Right ventricle myocardium superior (tissue), 1 donor: ENCODE measurements around the gene EIF3M. TPM values are rescaled to one million over a fixed set of nuclear protein-coding genes. Genes with fewer than 3 reads are reported as not detected.

ENCODE experiments used
- total RNA-seq: library from RNA; stranded (reverse); fragmentation: NEBNext Ultra II Directional; extraction: Animal tissue kit (Norgen Biotek cat#: 25700); gene quantifications from one replicate; pipeline ENCODE4 v1.2.1, GENCODE V29; 2021
- donor health status: DM: no; HTN: yes; CAD: no; lungs with severe emphysema.

Gene EIF3M
- total RNA-seq, 1 donor from 2014 or later = 182 TPM

Other genes with a start within 250 kb of the EIF3M start
- gene WT1, start 148.3 kb upstream of the EIF3M start, total RNA-seq = 2.3 TPM
- not detected for gene CCDC73, start 210.8 kb downstream of the EIF3M start, total RNA-seq
- 0.59 TPM for gene PRRG4, start 246.1 kb downstream of the EIF3M start, total RNA-seq